IPS-NIHi7 (cell line): Measurements from ENCODE around the gene AGO3.
"Not testable (repeated sequence)": the region's sequence is repeated elsewhere in the genome, so short reads cannot be mapped to it uniquely, and the experiment has no call there.

Experiments
- DNase-seq: peaks from one replicate; pipeline ENCODE4 v3.0.0; 2012; ENCODE audit warnings: mixed read lengths; ENCODE audit errors: extremely low spot score

AGO3 gene

GRCh38 chr1:35930593-35931445, at the start of gene AGO3:
Gene AGO3 (plus strand): TSS chr1:35931105. CDS start chr1:35931427, 322 bp downstream.
- DNase-seq, result peak; percentile 89

GRCh38 chr1:35881850-35882273, 49.0 kb upstream of the AGO3 start:
- no peak for DNase-seq

GRCh38 chr1:35882586-35882944, 48.3 kb upstream of the AGO3 start:
- DNase-seq, result no peak

- peak; percentile 100 for DNase-seq
These were observed 47.8 kb upstream of the AGO3 start, which contains the start of gene AGO1 for GRCh38 chr1:35882945-35883634. Gene AGO1 (plus strand): TSS chr1:35883209. CDS start chr1:35883422, 213 bp downstream.

- peak; percentile 85 for DNase-seq
These were observed 47.2 kb upstream of the AGO3 start for GRCh38 chr1:35883635-35884101.

- DNase-seq, result no peak
These were observed 46.0 kb upstream of the AGO3 start for GRCh38 chr1:35884934-35885333.

GRCh38 chr1:35885961-35886558, 44.8 kb upstream of the AGO3 start:
- peak; percentile 94 for DNase-seq

GRCh38 chr1:35886577-35887431, 44.1 kb upstream of the AGO3 start:
- DNase-seq, result peak; percentile 65

- no peak for DNase-seq
These were observed 43.4 kb upstream of the AGO3 start for GRCh38 chr1:35887508-35887907.

GRCh38 chr1:35888255-35888654, 42.6 kb upstream of the AGO3 start:
- no peak for DNase-seq

GRCh38 chr1:35888981-35889380, 41.9 kb upstream of the AGO3 start:
- DNase-seq, result not testable (repeated sequence)

- no peak for DNase-seq
These were observed 37.6 kb upstream of the AGO3 start for GRCh38 chr1:35893051-35893879.

GRCh38 chr1:35894183-35894582, 36.7 kb upstream of the AGO3 start:
- no peak for DNase-seq

- DNase-seq, result no peak
These were observed 36.2 kb upstream of the AGO3 start for GRCh38 chr1:35894656-35895055.

GRCh38 chr1:35899941-35900340, 31.0 kb upstream of the AGO3 start:
- no peak for DNase-seq

- no peak for DNase-seq
These were observed 29.7 kb upstream of the AGO3 start for GRCh38 chr1:35901235-35901634.

GRCh38 chr1:35902671-35903070, 28.2 kb upstream of the AGO3 start:
- no peak for DNase-seq

- no peak for DNase-seq
These were observed 16.2 kb upstream of the AGO3 start for GRCh38 chr1:35914717-35915116.

GRCh38 chr1:35915693-35916092, 15.2 kb upstream of the AGO3 start:
- no peak for DNase-seq

GRCh38 chr1:35923791-35924221, 7.1 kb upstream of the AGO3 start:
- DNase-seq, result no peak

GRCh38 chr1:35924838-35925237, 6.1 kb upstream of the AGO3 start:
- no peak for DNase-seq
